Neural cell (in vitro differentiated cells): ENCODE results near the gene IL1RAP.

ENCODE experiments used
- CTCF ChIP-seq: fragments of 450-650 bp; IDR thresholded peaks from 2 replicates; pipeline ENCODE4 v1.5.1; 2014; ENCODE audit warnings: antibody characterized with exemption, mild to moderate bottlenecking, moderate library complexity; ENCODE audit not compliant: poor library complexity, severe bottlenecking
- EP300 ChIP-seq: fragments of 450-650 bp; conservative IDR thresholded peaks from 2 replicates; pipeline ENCODE4 v1.6.1; 2014; ENCODE audit warnings: antibody characterized with exemption, mild to moderate bottlenecking, moderate library complexity; ENCODE audit not compliant: poor library complexity, severe bottlenecking
- EZH2 ChIP-seq: fragments of 200-600, 300-800 bp; shearing (Covaris generic), sonication (generic); IDR thresholded peaks from 2 replicates; pipeline ENCODE4 v1.6.1; 2014; ENCODE audit warnings: antibody characterized with exemption, low read length, borderline replicate concordance, mild to moderate bottlenecking; ENCODE audit not compliant: insufficient read depth, poor library complexity, severe bottlenecking
- POLR2AphosphoS5 ChIP-seq: IDR thresholded peaks from 2 replicates; pipeline ENCODE4 v1.6.1; 2012
- RAD21 ChIP-seq: fragments of 450-650 bp; conservative IDR thresholded peaks from 2 replicates; pipeline ENCODE4 v1.6.1; 2014; ENCODE audit warnings: antibody characterized with exemption, mild to moderate bottlenecking, moderate library complexity
- SMC3 ChIP-seq: fragments of 450-650 bp; conservative IDR thresholded peaks from 2 replicates; pipeline ENCODE4 v1.6.1; 2014; ENCODE audit warnings: antibody characterized with exemption, mild to moderate bottlenecking, moderate library complexity; ENCODE audit not compliant: poor library complexity
- TAF1 ChIP-seq: IDR thresholded peaks from 2 replicates; pipeline ENCODE4 v1.6.1; 2012; ENCODE audit warnings: low read depth

GRCh38 chr3:190526787-190527762 is 13.2 kb downstream of the IL1RAP start:
- TF ChIP-seq CTCF (no peak), SMC3 (no peak), RAD21 (no peak), POLR2AphosphoS5 (no peak), EZH2 (no peak), EP300 (no peak), TAF1 (no peak)
